Karpas-422 (cell line): ENCODE data around the gene MYH9. TPM values are rescaled to one million over a fixed set of nuclear protein-coding genes. Genes with fewer than 3 reads are reported as not detected.

Experiments used
- DNase-seq: peaks from one replicate; pipeline ENCODE4 v3.0.0-alpha.2; 2015
- H2AFZ ChIP-seq: fragments of 200-600 bp; sonication (generic); 2 replicates; pipeline ENCODE4 v1.6.1; 2014; ENCODE audit warnings: antibody characterized with exemption, low read length, mixed read lengths
- H3K27ac ChIP-seq: fragments of 200-600 bp; sonication (generic); 2 replicates; pipeline ENCODE4 v1.5.1; 2014; ENCODE audit warnings: mild to moderate bottlenecking, low read length, moderate library complexity
- H3K27me3 ChIP-seq: fragments of 200-600 bp; sonication (generic); 2 replicates; pipeline ENCODE4 v1.6.1; 2014; ENCODE audit warnings: low read length, mixed read lengths
- H3K36me3 ChIP-seq: fragments of 200-600 bp; sonication (generic); 2 replicates; pipeline ENCODE4 v1.6.1; 2014; ENCODE audit warnings: low read length, mixed read lengths; ENCODE audit not compliant: insufficient read depth
- H3K4me1 ChIP-seq: fragments of 200-600 bp; sonication (generic); 2 replicates; pipeline ENCODE4 v1.6.1; 2014; ENCODE audit warnings: mild to moderate bottlenecking, low read length, mixed read lengths
- H3K4me2 ChIP-seq: fragments of 200-600 bp; sonication (generic); 2 replicates; pipeline ENCODE4 v1.6.1; 2014; ENCODE audit warnings: low read length, low read depth, mild to moderate bottlenecking; ENCODE audit not compliant: poor library complexity, severe bottlenecking
- H3K4me3 ChIP-seq: fragments of 200-600 bp; sonication (generic); 2 replicates; pipeline ENCODE4 v1.5.1; 2014; ENCODE audit warnings: mild to moderate bottlenecking, antibody characterized with exemption, low read length, mixed read lengths
- H3K79me2 ChIP-seq: fragments of 200-600 bp; sonication (generic); 2 replicates; pipeline ENCODE4 v1.6.1; 2014; ENCODE audit warnings: mild to moderate bottlenecking, low read length, mixed read lengths
- H3K9ac ChIP-seq: fragments of 200-600 bp; sonication (generic); 2 replicates; pipeline ENCODE4 v1.6.0; 2014; ENCODE audit warnings: low read length
- H3K9me2 ChIP-seq: fragments of 200-600 bp; sonication (generic), shearing (Covaris generic); replicated peaks from 2 replicates; pipeline ENCODE4 v1.6.0; 2014; ENCODE audit warnings: mild to moderate bottlenecking, low read length, moderate library complexity; ENCODE audit not compliant: insufficient read depth
- H3K9me3 ChIP-seq: fragments of 300-700, 200-600 bp; sonication (generic); 2 replicates; pipeline ENCODE4 v1.6.1; 2014; ENCODE audit warnings: low read length, mixed read lengths
- H4K20me1 ChIP-seq: fragments of 200-600 bp; sonication (generic); 2 replicates; pipeline ENCODE4 v1.6.1; 2014; ENCODE audit warnings: mild to moderate bottlenecking, antibody characterized with exemption, low read length, low read depth; ENCODE audit not compliant: insufficient read depth
- total RNA-seq: library from RNA; depleted of rRNA; stranded (reverse); fragments of >200 nt; shearing (Covaris generic); gene quantifications from 2 replicates; pipeline ENCODE4 v1.2.3, GENCODE V29; 2014; ENCODE audit warnings: low replicate concordance

The MYH9 gene
- total RNA-seq, 1 experiment from 2014 or later: 57.5 TPM

DNA sequence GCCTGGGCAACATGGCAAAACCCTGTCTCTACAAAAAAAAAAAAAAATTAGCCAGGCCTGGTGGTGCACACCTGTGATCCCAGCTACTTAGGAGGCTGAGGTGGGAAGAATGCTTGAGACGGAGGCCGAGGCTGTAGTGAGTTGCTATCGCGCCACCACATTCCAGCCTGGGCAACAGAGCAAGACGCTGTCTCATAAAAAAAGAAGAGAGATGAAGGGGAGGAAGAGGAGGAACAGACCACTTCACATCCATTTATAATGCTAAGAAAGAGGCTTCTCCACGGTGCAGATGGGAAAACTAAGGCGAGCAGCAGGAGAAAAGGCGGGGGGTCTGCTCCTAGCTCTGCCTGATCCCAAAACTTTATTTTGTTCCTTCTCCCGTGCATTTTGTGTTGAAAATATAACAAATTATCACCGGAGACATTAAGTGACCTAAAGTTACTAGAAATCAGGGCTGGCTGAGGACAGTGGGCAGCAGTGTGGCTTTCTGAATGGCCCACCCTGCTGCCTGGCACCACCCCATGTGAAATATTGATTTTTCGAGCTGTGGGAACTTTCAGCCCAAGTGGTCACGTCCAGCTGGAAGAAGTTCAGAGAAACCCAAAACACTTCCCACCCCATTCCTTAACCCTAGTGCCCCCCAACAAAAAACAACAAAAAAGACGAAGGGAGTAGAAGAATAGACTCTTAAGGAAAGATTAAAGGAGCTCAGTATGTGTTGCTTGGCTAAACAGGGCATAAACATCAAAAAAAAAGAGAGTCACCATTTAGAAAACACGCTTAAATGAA lies 9.5 kb downstream of the MYH9 start:
- no peak overlapping the region for H3K4me2 ChIP-seq
- H4K20me1 ChIP-seq: peaks cover 22% of the 10 kb centered on the region
- peaks cover 22% of the 10 kb centered on the region for H3K4me1 ChIP-seq
- H3K27me3 ChIP-seq: no peaks in the 10 kb centered on the region
- DNase-seq: no peak
- H3K36me3 ChIP-seq: peaks cover 4% of the 10 kb centered on the region; the same call in 1 of the 2 replicates
- H3K9me2 ChIP-seq: no peaks in the 10 kb centered on the region
- peaks cover 97% of the 10 kb centered on the region for H3K79me2 ChIP-seq
- H3K4me3 ChIP-seq: no peak overlapping the region
- H3K9ac ChIP-seq: no peak overlapping the region
- no peak overlapping the region for H2AFZ ChIP-seq
- no peak overlapping the region for H3K27ac ChIP-seq
- no peaks in the 10 kb centered on the region for H3K9me3 ChIP-seq

DNA sequence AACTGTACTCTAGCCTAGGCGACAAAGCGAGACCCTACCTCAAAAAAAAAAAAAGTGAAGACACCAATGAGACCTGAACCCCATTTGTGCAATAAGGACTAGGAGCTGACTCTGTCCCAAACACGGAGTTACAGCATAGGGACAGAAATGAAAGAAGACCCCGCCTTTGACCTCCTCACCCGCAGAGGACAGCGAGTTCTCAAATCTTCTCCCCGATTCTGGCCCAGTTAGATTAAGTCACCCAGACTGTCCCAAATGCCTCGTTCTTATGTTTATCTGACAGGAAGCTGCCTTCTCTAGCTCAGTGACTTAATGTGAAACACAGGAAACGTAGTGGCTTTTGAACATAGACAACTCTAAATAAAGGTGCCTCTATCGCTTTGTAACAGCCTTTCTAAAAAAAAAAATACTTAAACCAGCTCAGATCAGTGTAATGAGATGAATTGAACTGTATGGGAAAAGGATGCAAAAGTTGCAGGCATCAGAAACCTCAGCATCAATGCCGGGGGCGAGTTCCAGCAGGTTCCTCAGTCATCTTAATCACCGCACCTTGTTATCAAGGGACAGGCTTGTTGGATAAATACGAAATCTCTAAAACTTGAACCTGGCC lies 10.6 kb downstream of the MYH9 start:
- Histone ChIP-seq H3K36me3 (peaks cover 4% of the 10 kb centered on the region; the same call in 1 of the 2 replicates), H3K9ac (no peak overlapping the region), H3K4me3 (no peak overlapping the region), H3K4me1 (peaks cover 30% of the 10 kb centered on the region), H2AFZ (no peak overlapping the region), H3K27ac (no peak overlapping the region), H3K9me3 (no peaks in the 10 kb centered on the region), H3K27me3 (no peaks in the 10 kb centered on the region), H3K4me2 (no peak overlapping the region), H3K79me2 (peaks cover 98% of the 10 kb centered on the region), H3K9me2 (no peaks in the 10 kb centered on the region), H4K20me1 (peaks cover 18% of the 10 kb centered on the region)
- DNase-seq: no peak

DNA sequence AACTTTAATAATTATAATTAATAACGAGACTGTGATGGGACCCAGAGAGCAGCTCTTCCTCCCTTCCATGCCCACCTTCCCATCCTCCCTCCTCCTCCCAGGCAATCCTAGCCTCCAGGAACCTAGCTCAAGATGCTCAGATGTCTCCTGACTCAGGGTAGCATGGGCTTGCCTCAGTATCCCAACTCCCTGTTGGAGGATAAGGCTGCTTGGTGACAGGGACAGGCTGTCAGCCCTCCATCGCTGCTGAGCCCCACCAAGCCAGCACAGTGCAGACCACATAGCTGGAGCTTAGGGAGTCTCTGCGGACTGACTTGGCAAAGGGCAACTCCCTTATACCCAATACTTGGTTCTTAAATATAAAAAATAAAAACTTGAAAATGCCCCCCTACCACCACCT lies 11.5 kb downstream of the MYH9 start:
- peaks cover 4% of the 10 kb centered on the region; the same call in 1 of the 2 replicates for H3K36me3 ChIP-seq
- peaks cover 14% of the 10 kb centered on the region for H4K20me1 ChIP-seq
- H3K27me3 ChIP-seq: no peaks in the 10 kb centered on the region
- H3K4me1 ChIP-seq: peaks cover 34% of the 10 kb centered on the region
- H3K9me2 ChIP-seq: no peaks in the 10 kb centered on the region
- peaks cover 98% of the 10 kb centered on the region for H3K79me2 ChIP-seq
- no peaks in the 10 kb centered on the region for H3K9me3 ChIP-seq
- no peak overlapping the region for H3K4me3 ChIP-seq
- H2AFZ ChIP-seq: no peak overlapping the region
- H3K4me2 ChIP-seq: no peak overlapping the region
- DNase-seq: no peak
- H3K27ac ChIP-seq: no peak overlapping the region
- H3K9ac ChIP-seq: no peak overlapping the region

DNA sequence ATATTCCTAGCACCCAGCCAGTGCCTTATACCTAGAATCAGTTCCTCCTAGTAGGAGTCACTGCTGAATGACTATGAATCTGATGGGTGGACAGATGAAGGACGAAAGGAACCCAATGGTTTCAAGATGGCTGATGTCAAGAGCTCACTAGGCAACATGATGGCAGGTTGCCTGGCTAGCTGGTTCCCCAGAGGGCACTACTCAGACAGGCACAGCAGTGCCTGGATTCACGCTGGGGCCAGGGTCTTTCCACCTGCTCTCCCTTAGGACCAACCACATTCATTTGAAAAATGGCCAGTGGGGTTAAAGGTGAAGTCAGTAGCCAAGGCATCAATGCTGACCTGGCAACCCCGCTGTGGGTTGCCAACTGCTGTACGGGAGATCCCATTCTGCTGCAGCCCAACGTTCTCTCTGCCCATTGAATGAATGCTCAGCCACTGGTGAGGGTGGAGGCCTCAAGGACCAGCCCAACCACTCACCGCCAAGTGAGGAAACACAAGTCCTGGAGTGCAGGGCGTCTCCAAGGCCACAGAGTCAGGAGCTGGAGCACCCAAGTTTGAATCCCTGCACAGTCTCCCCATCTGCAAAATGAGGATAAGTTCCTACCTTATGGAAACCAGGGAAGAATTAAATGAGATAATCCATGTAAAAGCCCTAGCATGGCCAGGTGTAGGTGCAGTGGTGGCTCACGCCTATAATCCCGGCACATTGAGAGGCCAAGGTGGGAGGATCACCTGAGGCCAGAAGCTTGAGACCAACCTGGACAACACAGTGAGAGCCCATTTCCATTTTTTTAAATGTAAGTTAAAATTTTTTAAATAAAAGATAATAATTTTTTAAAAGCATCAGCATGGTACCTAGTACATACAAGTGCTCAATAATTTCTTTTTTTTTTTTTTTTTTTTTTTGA lies 12.4 kb downstream of the MYH9 start:
- no peak overlapping the region for H3K4me2 ChIP-seq
- peaks cover 4% of the 10 kb centered on the region; the same call in 1 of the 2 replicates for H3K36me3 ChIP-seq
- H3K9me2 ChIP-seq: no peaks in the 10 kb centered on the region
- peaks cover 39% of the 10 kb centered on the region for H3K4me1 ChIP-seq
- no peak overlapping the region for H2AFZ ChIP-seq
- no peak overlapping the region for H3K9ac ChIP-seq
- H3K4me3 ChIP-seq: no peak overlapping the region
- no peaks in the 10 kb centered on the region for H3K27me3 ChIP-seq
- no peak overlapping the region for H3K27ac ChIP-seq
- DNase-seq: no peak
- H4K20me1 ChIP-seq: peaks cover 14% of the 10 kb centered on the region
- peaks cover 98% of the 10 kb centered on the region for H3K79me2 ChIP-seq
- no peaks in the 10 kb centered on the region for H3K9me3 ChIP-seq

DNA sequence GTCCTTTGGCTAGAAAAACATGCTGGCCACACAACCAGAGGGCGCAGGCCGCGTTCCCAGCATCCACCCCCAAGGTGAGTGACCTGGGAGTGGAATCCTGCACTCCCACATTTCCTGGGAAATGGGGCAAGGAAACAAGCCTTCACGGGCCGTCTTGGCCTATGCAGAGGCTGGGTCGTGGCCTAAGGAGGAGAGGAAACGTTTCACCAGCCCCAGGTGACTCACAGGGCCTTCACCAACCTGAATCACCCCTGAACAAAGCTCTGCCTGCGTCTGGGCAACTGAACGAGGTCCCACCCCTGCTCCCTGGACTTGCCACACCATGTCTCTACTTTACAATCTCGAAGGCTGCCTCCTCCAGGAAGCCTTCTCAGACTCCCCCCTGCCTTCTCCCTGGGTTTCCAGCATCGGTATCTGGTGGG lies 13.2 kb downstream of the MYH9 start:
- Histone ChIP-seq H3K9me3 (no peaks in the 10 kb centered on the region), H4K20me1 (peaks cover 14% of the 10 kb centered on the region), H3K36me3 (peaks cover 4% of the 10 kb centered on the region; the same call in 1 of the 2 replicates), H2AFZ (no peak overlapping the region), H3K4me2 (no peak overlapping the region), H3K4me3 (no peak overlapping the region), H3K4me1 (peaks cover 39% of the 10 kb centered on the region), H3K9me2 (no peaks in the 10 kb centered on the region), H3K27ac (no peak overlapping the region), H3K9ac (no peak overlapping the region), H3K79me2 (peaks cover 98% of the 10 kb centered on the region), H3K27me3 (no peaks in the 10 kb centered on the region)
- DNase-seq: no peak

DNA sequence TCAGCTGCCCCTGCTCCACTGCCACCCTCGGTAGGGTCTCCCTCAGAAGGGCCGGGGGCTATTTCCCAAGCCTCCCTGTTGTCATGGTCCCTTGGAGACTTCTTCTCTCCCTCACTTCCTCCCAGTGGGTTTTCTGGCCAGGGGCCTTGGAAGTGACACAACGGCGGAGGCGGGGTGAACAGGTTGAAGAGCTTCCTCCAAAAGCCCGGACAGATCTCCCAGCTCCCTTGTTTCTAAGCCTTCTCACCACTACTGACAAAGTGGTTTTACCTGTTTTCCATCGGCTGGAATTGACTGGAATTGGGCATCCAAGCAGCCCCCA lies 14.5 kb downstream of the MYH9 start:
- peaks cover 99% of the 10 kb centered on the region for H3K79me2 ChIP-seq
- H3K9me3 ChIP-seq: no peaks in the 10 kb centered on the region
- H3K27me3 ChIP-seq: no peaks in the 10 kb centered on the region
- H3K4me2 ChIP-seq: no peak overlapping the region
- no peaks in the 10 kb centered on the region for H3K9me2 ChIP-seq
- peaks cover 18% of the 10 kb centered on the region for H4K20me1 ChIP-seq
- H3K9ac ChIP-seq: no peak overlapping the region
- peaks cover under 1% of the 10 kb centered on the region; the same call in 1 of the 2 replicates for H3K36me3 ChIP-seq
- peaks cover 53% of the 10 kb centered on the region for H3K4me1 ChIP-seq
- H3K4me3 ChIP-seq: no peak overlapping the region
- H3K27ac ChIP-seq: no peak overlapping the region
- no peak for DNase-seq
- no peak overlapping the region for H2AFZ ChIP-seq

DNA sequence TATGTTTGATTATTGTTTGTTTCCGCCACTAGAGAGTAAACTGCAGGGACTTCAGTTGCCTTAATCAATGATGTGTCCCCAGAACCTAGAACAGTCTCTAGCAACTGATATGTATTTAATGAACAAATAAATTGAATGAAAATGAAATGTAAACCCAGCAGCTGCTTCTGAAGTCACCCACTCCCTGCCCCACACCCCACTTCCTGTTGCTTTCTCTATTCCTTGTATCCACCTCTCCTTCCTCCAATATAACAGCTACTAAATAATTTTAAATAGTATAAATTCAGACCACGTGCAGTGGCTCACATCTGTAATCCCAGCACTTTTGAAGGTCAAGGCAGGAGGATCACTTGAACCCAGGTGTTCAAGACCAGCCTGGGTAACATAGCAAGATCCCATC lies 15.8 kb downstream of the MYH9 start:
- no peaks in the 10 kb centered on the region; the same call in 1 of the 2 replicates for H3K36me3 ChIP-seq
- peak overlapping the region; percentile 83 for H3K27ac ChIP-seq
- peak overlapping the region; percentile 55 for H3K4me2 ChIP-seq
- H3K9me2 ChIP-seq: no peaks in the 10 kb centered on the region
- no peak overlapping the region for H2AFZ ChIP-seq
- no peaks in the 10 kb centered on the region for H3K27me3 ChIP-seq
- H3K9ac ChIP-seq: no peak overlapping the region
- DNase-seq: no peak
- peaks cover 65% of the 10 kb centered on the region for H3K4me1 ChIP-seq
- H4K20me1 ChIP-seq: peaks cover 18% of the 10 kb centered on the region
- H3K4me3 ChIP-seq: no peak overlapping the region
- H3K9me3 ChIP-seq: no peaks in the 10 kb centered on the region
- H3K79me2 ChIP-seq: peaks cover 99% of the 10 kb centered on the region
